ENCODE data around the gene FAM222B. TPM values are rescaled to one million over a fixed set of nuclear protein-coding genes. Genes with fewer than 3 reads are reported as not detected.

The FAM222B gene
- total and polyA plus RNA-seq, 9 of the 15 experiments (the other 6 are each of a cell fraction or from before 2014, with no cell fraction given), result 4.0 to 34.6 (median 7.5) TPM

- TF ChIP-seq USF1 (CRISPR knock-in tag; IDR thresholded peaks at IDR 0.05) (no peak), NFXL1 (CRISPR knock-in tag; IDR thresholded peaks at IDR 0.05) (no peak), SRF (CRISPR knock-in tag; IDR thresholded peaks at IDR 0.05) (0 out of 4 replicates have a peak, but pooled peaks of 1 of the 2 experiments have one; percentile 58), TARDBP (IDR thresholded peaks at IDR 0.05) (no peak), SNAPC5 (CRISPR knock-in tag; IDR thresholded peaks at IDR 0.05) (no peak), FOSL1 (tag; conservative IDR thresholded peaks at IDR 0.05) (no peak), ZFX (CRISPR knock-in tag; IDR thresholded peaks at IDR 0.05) (peak; percentile 83), NELFE (IDR thresholded peaks at IDR 0.05; ENCODE audit: insufficient read depth, insufficient read length) (no peak), KDM2B (CRISPR knock-in tag; IDR thresholded peaks at IDR 0.05) (peak; percentile 44; the same call in 1 of the 2 replicates), CREM (IDR thresholded peaks at IDR 0.05; ENCODE audit: low read depth) (peak; percentile 50; the same call in 1 of the 2 replicates), FOXJ2 (tag; IDR thresholded peaks at IDR 0.05) (peak; percentile 29; the same call in 1 of the 2 replicates), RBFOX2 (IDR thresholded peaks at IDR 0.05; ENCODE audit: low read depth, low read length) (peak; percentile 93), CREB3 (tag; conservative IDR thresholded peaks at IDR 0.05; ENCODE audit: low read depth) (no peak), MBD2 (IDR thresholded peaks at IDR 0.05; ENCODE audit: borderline replicate concordance, low read depth) (0 out of 2 replicates have a peak, but pooled peaks have one; percentile 63), U2AF2 (optimal IDR thresholded peaks at IDR 0.05; ENCODE audit: low read depth, low read length) (no peak), ZSCAN29 (IDR thresholded peaks at IDR 0.05) (0 out of 2 replicates have a peak, but pooled peaks have one; percentile 57), OTX1 (CRISPR knock-in tag; IDR thresholded peaks at IDR 0.05) (peak; percentile 96; the same call in 1 of the 2 replicates), HLTF (IDR thresholded peaks at IDR 0.05) (peak; percentile 92), BRD4 (IDR thresholded peaks at IDR 0.05) (no peak), CAMTA2 (CRISPR knock-in tag; conservative IDR thresholded peaks at IDR 0.05) (no peak), TAF9B (IDR thresholded peaks at IDR 0.05; ENCODE audit: partially characterized antibody) (no peak), ZNF583 (CRISPR knock-in tag; IDR thresholded peaks at IDR 0.05) (peak; percentile 40; the same call in 1 of the 2 replicates), TEAD2 (tag; IDR thresholded peaks at IDR 0.05) (no peak)
- TF ChIP-seq, protein P1, sequence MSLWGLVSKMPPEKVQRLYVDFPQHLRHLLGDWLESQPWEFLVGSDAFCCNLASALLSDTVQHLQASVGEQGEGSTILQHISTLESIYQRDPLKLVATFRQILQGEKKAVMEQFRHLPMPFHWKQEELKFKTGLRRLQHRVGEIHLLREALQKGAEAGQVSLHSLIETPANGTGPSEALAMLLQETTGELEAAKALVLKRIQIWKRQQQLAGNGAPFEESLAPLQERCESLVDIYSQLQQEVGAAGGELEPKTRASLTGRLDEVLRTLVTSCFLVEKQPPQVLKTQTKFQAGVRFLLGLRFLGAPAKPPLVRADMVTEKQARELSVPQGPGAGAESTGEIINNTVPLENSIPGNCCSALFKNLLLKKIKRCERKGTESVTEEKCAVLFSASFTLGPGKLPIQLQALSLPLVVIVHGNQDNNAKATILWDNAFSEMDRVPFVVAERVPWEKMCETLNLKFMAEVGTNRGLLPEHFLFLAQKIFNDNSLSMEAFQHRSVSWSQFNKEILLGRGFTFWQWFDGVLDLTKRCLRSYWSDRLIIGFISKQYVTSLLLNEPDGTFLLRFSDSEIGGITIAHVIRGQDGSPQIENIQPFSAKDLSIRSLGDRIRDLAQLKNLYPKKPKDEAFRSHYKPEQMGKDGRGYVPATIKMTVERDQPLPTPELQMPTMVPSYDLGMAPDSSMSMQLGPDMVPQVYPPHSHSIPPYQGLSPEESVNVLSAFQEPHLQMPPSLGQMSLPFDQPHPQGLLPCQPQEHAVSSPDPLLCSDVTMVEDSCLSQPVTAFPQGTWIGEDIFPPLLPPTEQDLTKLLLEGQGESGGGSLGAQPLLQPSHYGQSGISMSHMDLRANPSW (CRISPR knock-in tag; IDR thresholded peaks at IDR 0.05), result peak; percentile 36; the same call in 1 of the 2 replicates
- TF ChIP-seq, protein P2, sequence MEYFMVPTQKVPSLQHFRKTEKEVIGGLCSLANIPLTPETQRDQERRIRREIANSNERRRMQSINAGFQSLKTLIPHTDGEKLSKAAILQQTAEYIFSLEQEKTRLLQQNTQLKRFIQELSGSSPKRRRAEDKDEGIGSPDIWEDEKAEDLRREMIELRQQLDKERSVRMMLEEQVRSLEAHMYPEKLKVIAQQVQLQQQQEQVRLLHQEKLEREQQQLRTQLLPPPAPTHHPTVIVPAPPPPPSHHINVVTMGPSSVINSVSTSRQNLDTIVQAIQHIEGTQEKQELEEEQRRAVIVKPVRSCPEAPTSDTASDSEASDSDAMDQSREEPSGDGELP (CRISPR knock-in tag; IDR thresholded peaks at IDR 0.05; ENCODE audit: borderline replicate concordance), result peak; percentile 97
Observed at GRCh38 chr17:28842282-28843012, at the start of gene FAM222B (continued).

All from K562 (cell line).